ENCODE results near the gene TRMU.

TRMU gene

DNA sequence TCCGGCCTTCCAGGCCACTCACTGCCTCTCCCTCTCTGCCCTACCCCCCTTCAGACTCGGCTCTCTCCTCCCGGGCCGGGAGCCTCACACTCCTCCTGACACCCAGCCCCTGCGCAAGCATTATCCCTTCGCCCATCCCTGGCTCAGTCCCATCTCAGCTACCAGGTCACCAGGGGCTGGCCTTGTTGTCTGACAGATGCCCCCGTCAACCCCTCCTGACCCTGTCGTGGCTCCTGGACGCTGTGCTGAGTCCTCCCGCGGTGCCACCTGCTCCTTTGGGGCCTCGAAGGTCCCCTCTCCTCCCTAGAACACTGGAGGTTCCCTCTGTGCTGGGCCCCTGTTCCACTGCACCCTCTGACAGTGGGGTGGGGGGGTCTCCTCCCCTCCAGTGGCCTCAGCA is 32.9 kb downstream of the TRMU start:
- no peak overlapping the region for H3K4me3 ChIP-seq (ENCODE audit: insufficient read length, low read depth)
- no peaks in the 10 kb centered on the region for H3K9me3 ChIP-seq (ENCODE audit: insufficient read depth, low read length)
- H3K36me3 ChIP-seq (ENCODE audit: insufficient read depth, insufficient read length, low read length) = peaks cover 23% of the 10 kb centered on the region
- H3K4me1 ChIP-seq (ENCODE audit: insufficient read depth, insufficient read length) = peaks cover 15% of the 10 kb centered on the region
- no peak overlapping the region for H3K9ac ChIP-seq (ENCODE audit: insufficient read length, low read depth)
- H3K27me3 ChIP-seq (ENCODE audit: insufficient read depth, insufficient read length) = no peaks in the 10 kb centered on the region
- DNase-seq (ENCODE audit: low read depth, low spot score) = no peak
- TF ChIP-seq YY1 (IDR thresholded peaks at IDR 0.05; ENCODE audit: insufficient read depth, insufficient read length) = no peak
- TF ChIP-seq ZNF274 (IDR thresholded peaks at IDR 0.05; ENCODE audit: low read depth, low read length) = no peak

GRCh38 chr22:46368871-46369715 is 33.6 kb downstream of the TRMU start:
- no peak overlapping the region for H3K9ac ChIP-seq (ENCODE audit: insufficient read length, low read depth)
- H3K9me3 ChIP-seq (ENCODE audit: insufficient read depth, low read length) = no peaks in the 10 kb centered on the region
- no peak overlapping the region for H3K4me3 ChIP-seq (ENCODE audit: insufficient read length, low read depth)
- TF ChIP-seq YY1 (IDR thresholded peaks at IDR 0.05; ENCODE audit: insufficient read depth, insufficient read length) (no peak), SUZ12 (IDR thresholded peaks at IDR 0.05; ENCODE audit: extremely low read depth, insufficient read depth, insufficient read length) (no peak), ZNF274 (IDR thresholded peaks at IDR 0.05; ENCODE audit: low read depth, low read length) (no peak)
- no peaks in the 10 kb centered on the region for H3K27me3 ChIP-seq (ENCODE audit: insufficient read depth, insufficient read length)
- peaks cover 15% of the 10 kb centered on the region for H3K4me1 ChIP-seq (ENCODE audit: insufficient read depth, insufficient read length)
- no peak for DNase-seq (ENCODE audit: low read depth, low spot score)
- peaks cover 19% of the 10 kb centered on the region for H3K36me3 ChIP-seq (ENCODE audit: insufficient read depth, insufficient read length, low read length)

DNA sequence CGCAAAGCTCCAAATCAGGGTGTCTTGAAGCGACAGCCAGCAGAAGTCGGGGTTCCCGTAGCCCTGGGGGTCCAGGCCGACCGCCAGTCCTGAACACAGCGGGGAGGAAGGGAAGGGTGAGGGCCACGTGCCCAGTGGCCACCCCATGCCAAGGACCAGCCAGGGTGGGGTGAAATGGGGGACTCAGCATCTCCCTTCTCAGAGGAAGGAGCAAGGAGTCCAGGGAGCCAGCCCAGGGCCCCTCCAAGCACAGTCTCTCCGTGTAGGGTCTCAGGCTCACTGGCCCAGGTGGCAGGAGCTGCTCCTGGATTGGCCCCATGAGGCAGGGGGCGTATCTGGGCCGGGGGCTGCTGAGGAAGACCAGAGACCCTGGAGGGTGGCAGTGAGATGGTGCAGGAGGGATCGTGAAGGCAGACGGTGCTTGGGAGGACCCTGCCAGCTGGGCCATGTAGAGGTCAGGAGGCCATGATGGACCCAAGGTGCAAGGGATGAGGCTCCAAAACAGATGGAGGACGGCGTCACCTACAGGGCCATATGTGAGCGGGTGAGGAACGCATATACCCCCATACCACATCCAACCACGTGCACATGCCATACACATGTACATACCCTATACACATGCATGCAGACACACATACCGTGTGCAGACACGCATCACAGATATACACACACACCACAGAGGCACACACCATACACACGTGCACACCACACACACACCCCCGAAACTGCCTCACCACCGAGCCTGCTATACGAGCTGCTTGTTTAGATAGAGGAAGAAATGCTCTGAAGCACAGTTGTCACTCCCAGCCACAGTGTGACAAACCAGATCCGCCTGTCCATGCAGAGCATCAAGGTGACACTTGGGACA is 34.4 kb downstream of the TRMU start:
- DNase-seq (ENCODE audit: low read depth, low spot score) = no peak
- Histone ChIP-seq H3K9me3 (ENCODE audit: insufficient read depth, low read length) (no peaks in the 10 kb centered on the region), H3K36me3 (ENCODE audit: insufficient read depth, insufficient read length, low read length) (peaks cover 17% of the 10 kb centered on the region), H3K27me3 (ENCODE audit: insufficient read depth, insufficient read length) (no peaks in the 10 kb centered on the region), H3K4me1 (ENCODE audit: insufficient read depth, insufficient read length) (peaks cover 11% of the 10 kb centered on the region), H3K9ac (ENCODE audit: insufficient read length, low read depth) (no peak overlapping the region), H3K4me3 (ENCODE audit: insufficient read length, low read depth) (no peak overlapping the region)
- no peak for TF ChIP-seq YY1 (IDR thresholded peaks at IDR 0.05; ENCODE audit: insufficient read depth, insufficient read length)
- no peak for TF ChIP-seq ZNF274 (IDR thresholded peaks at IDR 0.05; ENCODE audit: low read depth, low read length)
- TF ChIP-seq SUZ12 (IDR thresholded peaks at IDR 0.05; ENCODE audit: extremely low read depth, insufficient read depth, insufficient read length) = no peak

DNA sequence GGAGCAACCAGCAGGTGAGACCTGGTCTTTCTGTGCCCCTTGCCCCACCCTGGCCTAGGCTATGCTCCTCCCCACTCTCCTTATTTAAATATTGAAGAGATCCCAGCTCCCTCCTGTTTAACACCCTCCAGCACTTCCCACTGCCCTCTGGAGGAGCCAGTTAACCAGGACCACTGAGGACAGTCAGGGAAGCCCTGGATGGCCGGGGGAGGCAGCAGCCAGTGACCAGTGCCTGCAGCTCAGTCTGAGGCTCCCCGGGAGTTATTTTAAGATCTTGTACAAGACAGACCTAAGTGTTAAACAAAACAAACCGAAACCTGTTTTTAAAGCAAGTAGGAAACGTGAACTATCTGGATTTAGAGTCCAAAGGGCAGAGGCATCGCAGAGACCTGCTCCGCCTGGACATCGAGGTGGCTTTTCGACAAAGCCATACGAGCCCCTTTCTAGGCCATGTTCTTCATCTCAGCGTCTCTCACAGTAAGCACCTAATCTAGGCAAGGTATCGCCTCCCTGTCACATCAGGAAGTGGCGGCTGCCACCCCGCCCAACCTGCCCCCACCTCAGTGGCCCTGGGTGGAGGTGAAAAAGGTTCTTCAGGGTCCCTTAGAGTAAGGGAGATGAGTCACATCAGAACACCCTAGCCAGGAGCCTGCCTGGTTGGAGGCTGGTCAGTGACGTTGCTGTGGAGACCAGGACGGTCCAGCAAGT is 35.2 kb downstream of the TRMU start:
- Histone ChIP-seq H3K9me3 (ENCODE audit: insufficient read depth, low read length) (peaks cover 3% of the 10 kb centered on the region), H3K4me1 (ENCODE audit: insufficient read depth, insufficient read length) (peaks cover 11% of the 10 kb centered on the region), H3K4me3 (ENCODE audit: insufficient read length, low read depth) (no peak overlapping the region), H3K27me3 (ENCODE audit: insufficient read depth, insufficient read length) (no peaks in the 10 kb centered on the region), H3K36me3 (ENCODE audit: insufficient read depth, insufficient read length, low read length) (peaks cover 13% of the 10 kb centered on the region), H3K9ac (ENCODE audit: insufficient read length, low read depth) (no peak overlapping the region)
- DNase-seq (ENCODE audit: low read depth, low spot score) = no peak
- no peak for TF ChIP-seq ZNF274 (IDR thresholded peaks at IDR 0.05; ENCODE audit: low read depth, low read length)
- TF ChIP-seq SUZ12 (IDR thresholded peaks at IDR 0.05; ENCODE audit: extremely low read depth, insufficient read depth, insufficient read length) = no peak
- TF ChIP-seq YY1 (IDR thresholded peaks at IDR 0.05; ENCODE audit: insufficient read depth, insufficient read length) = no peak

- peaks cover 12% of the 10 kb centered on the region for H3K9me3 ChIP-seq (ENCODE audit: insufficient read depth, low read length)
- H3K4me3 ChIP-seq (ENCODE audit: insufficient read length, low read depth) = no peak overlapping the region
- no peak for TF ChIP-seq SUZ12 (IDR thresholded peaks at IDR 0.05; ENCODE audit: extremely low read depth, insufficient read depth, insufficient read length)
- TF ChIP-seq ZNF274 (IDR thresholded peaks at IDR 0.05; ENCODE audit: low read depth, low read length) = no peak
- TF ChIP-seq YY1 (IDR thresholded peaks at IDR 0.05; ENCODE audit: insufficient read depth, insufficient read length) = no peak
- no peak overlapping the region for H3K9ac ChIP-seq (ENCODE audit: insufficient read length, low read depth)
- H3K36me3 ChIP-seq (ENCODE audit: insufficient read depth, insufficient read length, low read length) = peaks cover 11% of the 10 kb centered on the region
- peaks cover 11% of the 10 kb centered on the region for H3K4me1 ChIP-seq (ENCODE audit: insufficient read depth, insufficient read length)
- no peaks in the 10 kb centered on the region for H3K27me3 ChIP-seq (ENCODE audit: insufficient read depth, insufficient read length)
- no peak for DNase-seq (ENCODE audit: low read depth, low spot score)
These were observed 36.2 kb downstream of the TRMU start for GRCh38 chr22:46371623-46372226.

- TF ChIP-seq SUZ12 (IDR thresholded peaks at IDR 0.05; ENCODE audit: extremely low read depth, insufficient read depth, insufficient read length) (no peak), YY1 (IDR thresholded peaks at IDR 0.05; ENCODE audit: insufficient read depth, insufficient read length) (no peak), ZNF274 (IDR thresholded peaks at IDR 0.05; ENCODE audit: low read depth, low read length) (no peak)
- Histone ChIP-seq H3K4me1 (ENCODE audit: insufficient read depth, insufficient read length) (peaks cover 11% of the 10 kb centered on the region), H3K9me3 (ENCODE audit: insufficient read depth, low read length) (peaks cover 16% of the 10 kb centered on the region)
These were observed 37.2 kb downstream of the TRMU start for GRCh38 chr22:46372686-46373085.

More at GRCh38 chr22:46372686-46373085, 37.2 kb downstream of the TRMU start:
- Histone ChIP-seq H3K4me3 (ENCODE audit: insufficient read length, low read depth) (no peak overlapping the region), H3K36me3 (ENCODE audit: insufficient read depth, insufficient read length, low read length) (peaks cover 10% of the 10 kb centered on the region), H3K9ac (ENCODE audit: insufficient read length, low read depth) (no peak overlapping the region), H3K27me3 (ENCODE audit: insufficient read depth, insufficient read length) (no peaks in the 10 kb centered on the region)
- DNase-seq (ENCODE audit: low read depth, low spot score) = no peak
